HG03066 (cell line): ENCODE results near the gene FHL2.
"Not testable (repeated sequence)": the region's sequence is repeated elsewhere in the genome, so short reads cannot be mapped to it uniquely, and the experiment has no call there.

ENCODE experiments used
- ATAC-seq: cut with Tn5 transposase; IDR thresholded peaks from one replicate; pipeline ENCODE4 v1.9.1; 2021; ENCODE audit warnings: low read depth; ENCODE audit not compliant: unreplicated experiment

The FHL2 gene

DNA sequence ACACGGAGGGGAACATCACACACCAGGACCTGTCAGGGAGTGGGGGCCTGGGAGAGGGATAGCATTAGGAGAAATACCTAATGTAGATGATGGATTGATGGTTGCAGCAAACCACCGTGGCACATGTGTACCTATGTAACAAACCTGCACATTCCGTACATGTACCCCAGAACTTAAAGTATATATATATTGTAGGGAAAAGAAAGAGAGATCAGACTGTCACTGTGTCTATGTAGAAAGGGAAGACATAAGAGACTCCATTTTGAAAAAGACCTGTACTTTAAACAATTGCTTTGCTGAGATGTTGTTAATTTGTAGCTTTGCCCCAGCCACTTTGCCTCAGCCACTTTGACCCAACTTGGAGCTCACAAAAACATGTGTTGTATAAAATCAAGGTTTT is 26.0 kb upstream of the FHL2 start:
- not testable (repeated sequence) for ATAC-seq

DNA sequence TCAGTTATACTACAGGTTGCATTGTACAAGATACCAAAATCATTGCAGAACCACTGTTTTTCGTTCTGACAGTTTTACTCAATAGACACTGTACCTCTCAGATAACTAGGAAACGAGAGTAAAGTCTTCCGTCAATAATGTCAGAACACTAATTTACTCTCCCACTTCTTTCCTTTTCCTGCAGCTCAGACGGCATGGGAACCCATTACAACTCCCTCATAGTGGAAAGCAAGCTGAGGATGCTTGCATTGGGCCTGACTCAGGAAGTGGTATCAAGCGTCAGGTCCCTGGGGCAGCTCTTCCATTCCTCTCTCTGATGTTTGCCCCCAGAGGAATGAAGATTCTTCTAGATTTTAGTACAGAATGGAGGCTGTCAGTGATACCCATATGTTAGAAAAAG is 23.9 kb upstream of the FHL2 start:
- ATAC-seq: no peak

DNA sequence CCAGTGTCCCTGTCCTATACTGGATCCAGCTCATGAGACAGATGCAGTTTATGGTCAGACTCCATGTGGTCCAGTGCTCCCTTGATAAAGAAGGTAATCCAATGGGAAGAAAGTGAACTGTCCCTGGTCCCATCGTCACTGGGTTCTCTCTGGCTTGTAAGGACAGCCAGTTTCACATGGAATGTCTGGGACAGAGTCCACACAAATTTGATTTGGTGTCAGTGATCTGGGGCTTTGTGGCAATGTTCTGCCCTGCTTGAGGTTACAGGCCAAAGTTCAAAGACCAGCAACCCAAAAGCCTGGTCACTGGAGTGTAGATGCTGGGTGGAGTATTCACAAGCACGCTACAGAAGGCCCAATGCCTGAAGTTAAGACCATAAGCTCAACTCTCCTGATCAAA is 22.2 kb upstream of the FHL2 start:
- ATAC-seq: no peak

DNA sequence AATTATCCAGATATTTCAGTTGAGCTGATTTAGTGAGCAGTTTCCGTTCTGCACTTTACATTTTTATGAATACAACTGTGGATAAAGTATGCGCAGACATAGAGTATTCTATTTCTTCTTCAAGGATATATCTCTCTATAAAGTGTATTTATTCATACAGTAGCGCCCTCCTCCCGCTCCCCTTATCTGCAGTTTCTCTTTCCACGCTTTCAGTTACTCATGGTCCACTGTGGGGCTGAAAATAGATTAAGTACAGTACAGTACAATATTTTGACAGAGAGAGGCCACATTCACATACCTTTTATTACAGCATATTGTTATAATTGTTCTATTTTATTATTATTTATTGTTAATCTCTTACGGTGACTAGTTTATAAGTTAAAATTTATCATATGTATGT is 19.7 kb upstream of the FHL2 start:
- ATAC-seq: no peak

DNA sequence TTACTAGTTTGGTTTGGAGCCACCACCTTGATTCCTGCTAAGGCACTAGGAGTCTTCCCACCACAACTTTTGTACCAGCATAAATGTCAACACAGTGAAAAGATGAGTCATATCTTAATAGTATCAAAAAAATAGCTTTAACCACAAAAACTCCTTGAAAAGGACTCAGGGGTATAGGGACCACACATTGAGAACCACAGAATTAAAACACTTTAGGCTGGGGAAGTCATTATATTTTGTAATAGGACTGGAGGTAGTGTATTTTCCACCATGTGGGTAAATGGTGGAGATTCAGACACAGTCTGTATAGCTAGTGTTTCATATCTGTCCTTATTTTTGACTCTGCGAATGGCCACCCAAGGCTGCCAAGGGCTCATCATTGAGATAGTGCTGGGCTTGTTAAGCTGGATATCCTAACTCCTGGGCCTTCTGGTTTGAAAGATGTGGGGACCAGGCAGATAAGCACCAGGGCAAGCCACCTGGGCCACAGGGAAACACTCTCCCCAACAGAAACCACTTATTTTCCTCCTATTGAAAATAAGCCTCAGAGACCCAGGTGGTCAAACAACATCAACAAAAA is 19.1 kb upstream of the FHL2 start:
- no peak for ATAC-seq

DNA sequence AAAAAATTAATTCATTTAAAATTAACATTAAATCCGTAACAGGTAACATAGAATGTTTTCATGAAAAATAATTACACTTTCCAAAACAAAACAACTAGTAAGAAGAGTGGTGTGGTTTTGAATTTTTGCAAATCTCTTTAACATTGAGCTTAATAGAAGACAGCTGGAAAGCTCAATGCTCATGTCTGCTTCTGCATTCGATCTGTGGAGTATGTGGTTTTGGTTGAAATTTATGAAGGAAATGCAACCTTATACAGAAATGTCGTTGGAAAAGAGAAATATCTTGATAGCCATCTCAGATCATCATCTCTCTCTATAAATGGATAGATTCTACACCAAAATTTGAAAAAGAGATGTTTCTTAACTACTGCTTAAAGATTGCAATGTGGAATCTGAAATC is 17.3 kb upstream of the FHL2 start:
- no peak for ATAC-seq

DNA sequence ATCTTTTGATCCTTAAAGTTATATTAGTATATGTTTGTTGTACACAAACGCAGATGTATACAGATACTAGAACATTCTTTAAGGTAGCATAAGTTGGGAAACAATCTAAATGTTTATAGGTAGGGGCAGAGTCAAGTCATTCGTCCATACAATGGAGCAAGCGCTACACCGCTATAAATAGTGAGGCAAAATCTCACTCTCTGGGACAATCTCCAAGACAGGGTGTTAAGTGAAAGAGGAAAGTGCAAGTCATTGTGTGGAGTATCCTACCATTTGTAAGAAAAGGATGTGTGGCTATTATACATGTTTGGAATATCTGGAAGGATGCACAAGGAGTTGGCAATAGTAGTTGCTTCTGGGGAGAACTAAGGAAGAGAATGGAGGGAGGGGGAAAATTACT is 16.2 kb upstream of the FHL2 start:
- ATAC-seq: no peak

DNA sequence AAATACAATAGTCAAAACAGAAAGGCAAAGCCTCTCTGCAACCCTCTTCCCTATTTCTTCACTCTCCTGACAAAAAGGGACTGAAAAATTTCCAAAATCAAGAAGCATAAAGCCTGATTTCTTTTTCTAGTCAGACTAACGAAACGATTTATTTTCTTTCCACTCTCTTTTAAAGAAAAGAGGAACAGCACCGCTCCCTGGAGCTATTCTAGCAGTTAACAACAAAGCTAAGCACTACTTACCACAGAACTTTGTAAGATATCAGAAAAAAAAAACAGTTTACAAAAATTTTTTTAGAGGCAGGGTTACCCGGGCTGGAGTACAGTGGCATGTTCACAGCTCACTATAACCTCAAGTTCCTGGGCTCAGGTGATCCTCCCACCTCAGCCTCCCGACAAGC is 14.4 kb upstream of the FHL2 start:
- ATAC-seq: no peak

DNA sequence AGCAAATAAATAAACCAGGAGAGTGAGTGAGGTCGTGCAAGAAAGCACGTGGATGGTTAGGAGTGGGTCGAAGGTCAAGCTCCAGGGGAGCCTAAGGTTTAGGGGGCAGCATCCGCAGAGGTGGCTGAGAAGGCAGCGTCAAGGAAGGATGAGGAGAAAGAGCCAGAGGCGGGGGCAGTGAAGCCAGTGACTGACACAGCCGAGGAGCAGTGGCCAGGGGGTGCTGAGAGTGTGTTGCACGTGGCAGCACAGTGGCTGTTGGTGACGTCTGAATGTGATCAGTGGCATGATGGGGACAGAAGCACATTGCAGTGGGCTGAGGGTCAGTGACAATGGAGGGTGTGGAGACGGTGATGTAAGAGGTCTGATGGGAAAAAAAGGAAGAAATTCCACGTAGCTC is 13.7 kb upstream of the FHL2 start:
- ATAC-seq: no peak

DNA sequence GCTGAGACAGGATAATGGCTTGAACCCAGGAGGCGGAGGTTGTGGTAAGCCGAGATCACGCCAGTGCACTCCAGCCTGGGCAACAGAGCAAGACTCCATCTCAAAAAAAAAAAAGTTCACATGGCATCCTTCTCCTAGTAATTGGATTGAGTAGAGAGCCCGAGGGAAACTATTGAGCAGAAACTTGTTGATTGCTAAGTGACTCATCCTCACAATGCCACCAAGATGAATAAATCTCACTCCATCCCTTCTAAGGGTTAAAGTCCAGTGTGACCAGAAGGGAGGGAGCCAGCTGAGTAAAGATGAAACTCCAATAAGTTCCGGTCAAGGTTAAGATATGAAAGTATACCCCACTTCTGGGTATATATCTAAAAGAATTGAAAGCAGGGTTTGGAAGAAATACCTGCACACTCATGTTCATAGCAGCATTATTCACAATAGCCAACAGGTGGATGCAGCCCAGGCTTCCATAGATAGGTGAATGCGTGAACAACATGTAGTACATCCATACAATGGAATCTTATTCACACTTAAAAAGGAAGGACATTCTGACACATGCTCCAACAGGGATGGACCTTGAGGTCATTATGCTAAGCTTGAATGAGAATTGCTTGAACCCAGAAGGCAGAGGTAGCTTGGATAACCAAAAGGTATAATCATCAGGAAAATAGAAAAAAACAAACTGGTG is 13.0 kb upstream of the FHL2 start:
- no peak for ATAC-seq

DNA sequence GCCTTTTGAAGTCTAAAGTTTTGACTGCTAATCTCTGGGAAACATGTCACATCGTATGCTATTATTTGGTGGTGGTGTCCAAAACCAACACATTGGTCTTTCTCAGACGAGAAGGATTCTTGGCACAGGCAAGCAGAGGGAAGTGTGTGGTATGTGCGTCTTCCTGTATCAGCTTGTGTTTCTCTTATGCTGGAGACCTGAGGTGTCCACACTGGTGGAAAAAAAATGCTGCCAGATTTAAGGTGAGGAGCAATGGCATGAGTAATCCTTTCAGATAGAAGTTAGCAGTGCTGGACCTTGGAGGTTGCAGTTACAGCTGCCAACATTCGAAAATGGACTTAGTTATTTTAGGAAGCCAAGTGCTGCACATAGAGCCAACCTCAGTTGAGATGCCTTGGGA is 11.7 kb upstream of the FHL2 start:
- no peak for ATAC-seq

DNA sequence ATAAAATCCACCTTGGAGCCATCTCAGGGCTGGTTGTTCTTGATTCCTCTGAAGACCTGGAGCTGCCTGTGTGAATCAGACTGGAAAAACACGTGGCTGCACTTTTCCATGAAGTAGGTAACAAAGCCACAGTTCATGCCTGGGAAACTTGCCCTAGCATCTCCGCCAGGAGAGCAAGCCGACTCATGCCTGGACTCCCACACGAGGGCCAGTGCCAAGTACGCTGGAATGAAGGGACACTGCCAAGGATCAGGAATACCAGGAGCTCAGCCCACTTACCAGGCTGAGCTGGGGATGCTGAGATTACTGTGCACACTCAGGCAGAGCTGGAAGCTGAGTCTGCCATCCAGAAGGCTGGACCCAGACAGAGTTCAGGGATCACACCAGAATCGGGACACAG is 10.9 kb upstream of the FHL2 start:
- no peak for ATAC-seq

DNA sequence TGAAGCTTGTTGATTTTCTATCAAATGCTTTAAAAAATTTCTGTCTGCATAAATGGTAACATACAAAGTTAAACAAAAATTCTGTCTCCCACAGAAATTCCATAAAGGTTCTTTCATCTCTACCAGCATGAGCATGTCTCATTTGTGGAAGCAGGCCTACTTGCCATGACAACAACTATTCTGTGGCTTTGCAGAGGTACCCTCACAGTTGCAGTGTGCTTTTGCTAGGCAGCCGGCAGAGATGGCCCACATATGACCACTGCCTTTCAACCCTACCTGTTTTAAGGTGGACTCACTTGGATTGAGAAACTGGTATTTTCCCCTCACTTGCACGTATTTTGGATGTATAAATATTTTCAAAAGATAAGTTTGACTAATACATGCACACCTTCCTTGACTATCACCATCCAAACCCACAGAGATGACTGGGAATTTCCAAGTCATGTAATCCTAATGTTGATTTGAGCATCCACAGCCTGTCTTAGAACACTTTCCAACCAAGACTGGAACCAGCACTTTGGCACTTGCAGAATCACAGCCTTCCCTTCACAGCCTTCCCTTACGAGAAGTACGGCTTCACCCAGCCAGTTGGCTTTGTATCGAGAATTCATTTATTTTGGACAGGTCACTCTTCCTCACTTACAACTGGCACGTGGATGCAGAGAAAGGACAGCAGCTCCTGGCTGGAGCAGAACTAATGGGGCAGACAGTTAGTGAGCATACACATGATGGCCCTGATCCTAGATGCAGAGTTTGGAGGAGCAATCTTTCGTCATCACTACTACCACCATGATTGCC is 9.3 kb upstream of the FHL2 start:
- ATAC-seq: no peak

DNA sequence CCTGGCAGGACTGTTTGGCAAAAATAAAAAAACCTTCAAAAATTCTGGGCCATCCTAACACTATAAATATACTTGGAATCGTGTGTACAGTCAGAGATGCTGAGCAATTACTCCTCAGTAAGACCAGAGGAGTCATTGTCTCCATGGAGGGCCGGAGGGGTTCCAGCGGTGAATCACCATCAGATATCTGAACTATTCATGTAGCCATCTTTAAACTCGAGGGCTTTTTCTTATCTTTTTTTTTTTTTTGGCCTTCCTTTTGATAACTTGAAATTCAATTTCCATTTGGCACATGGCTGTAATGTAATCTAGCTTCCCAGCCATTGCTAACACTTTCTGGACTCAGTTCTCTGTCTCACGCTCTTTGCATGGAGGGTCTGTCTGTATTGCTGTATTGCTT is 7.4 kb upstream of the FHL2 start:
- no peak for ATAC-seq

DNA sequence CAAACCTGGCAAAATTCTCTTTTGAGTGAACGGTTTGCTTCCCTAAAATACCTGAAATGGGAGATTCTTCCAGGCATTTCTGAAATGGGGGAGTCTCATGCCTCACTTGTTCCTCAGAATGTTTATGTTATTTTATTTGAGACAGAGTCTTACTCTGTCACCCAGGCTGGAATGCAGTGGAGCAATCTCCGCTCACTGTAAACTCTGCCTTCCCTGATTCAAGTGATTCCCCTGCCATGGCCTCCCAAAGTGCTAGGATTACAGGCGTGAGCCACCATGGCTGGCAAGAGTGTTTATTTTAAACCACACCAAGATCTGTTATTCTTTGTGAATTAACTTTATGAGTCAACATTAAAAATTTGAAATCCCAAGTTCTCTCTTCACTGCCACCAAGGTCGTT is 6.4 kb upstream of the FHL2 start:
- no peak for ATAC-seq

DNA sequence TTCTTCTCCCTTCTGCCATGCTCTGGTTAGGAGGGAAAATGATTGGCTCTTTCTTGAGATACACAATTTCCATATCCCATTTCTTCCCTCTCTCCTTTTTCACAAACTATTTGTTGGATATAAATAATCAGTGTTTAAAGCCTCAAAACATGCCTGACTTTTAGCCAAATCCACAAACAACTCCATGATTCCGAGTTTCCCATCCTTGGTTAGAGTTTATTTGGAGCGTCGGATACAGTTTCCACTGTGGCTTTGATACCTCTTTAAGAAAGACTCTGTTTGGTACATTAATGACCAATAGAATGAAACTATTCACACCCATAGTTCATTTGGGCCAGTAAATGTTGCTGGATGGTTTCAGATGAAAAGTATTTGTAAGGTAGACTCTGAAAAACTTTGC is 5.9 kb upstream of the FHL2 start:
- no peak for ATAC-seq

DNA sequence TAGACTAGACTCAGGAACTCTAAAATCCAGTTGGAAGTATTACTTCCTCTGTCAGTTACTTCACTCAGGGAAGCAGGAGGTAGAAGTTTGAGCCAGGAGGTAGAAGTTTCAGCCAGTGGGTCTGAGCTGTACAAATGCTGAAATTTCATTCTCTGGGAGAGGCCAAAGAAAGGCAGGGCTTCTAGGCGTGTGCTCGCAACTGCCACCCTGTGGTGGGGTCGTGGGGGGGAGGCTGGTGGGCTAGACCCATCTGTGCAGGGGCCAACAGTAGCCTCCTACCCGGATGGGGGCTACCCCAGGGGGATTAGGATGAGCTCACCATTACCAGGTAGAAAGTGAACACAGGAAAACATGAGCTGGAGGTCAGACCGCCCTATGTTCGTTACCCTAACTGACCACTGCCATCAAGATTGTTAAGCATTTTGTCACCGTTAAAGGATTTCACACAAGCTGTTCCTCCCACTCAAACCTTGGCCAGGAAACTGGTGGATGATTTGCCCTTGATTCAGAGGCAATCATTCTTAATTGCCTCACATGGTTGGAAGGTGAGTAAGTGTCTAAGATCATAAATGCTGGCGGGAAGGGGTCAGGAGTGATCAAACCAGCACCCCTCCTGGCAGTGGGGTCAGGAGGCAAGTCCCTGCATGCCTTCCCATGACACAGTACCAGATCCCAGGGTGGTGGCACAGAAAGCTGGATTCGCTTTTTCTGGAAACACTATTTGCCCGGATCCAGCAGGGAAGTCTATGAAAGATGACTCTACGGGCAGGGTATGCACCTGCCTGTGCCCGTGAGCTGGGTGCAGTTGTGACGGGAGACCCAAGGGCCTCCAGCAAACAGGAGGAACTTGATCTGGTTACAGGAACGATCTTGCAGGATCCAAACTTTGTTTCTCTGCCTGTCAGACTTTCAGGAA is 5.2 kb upstream of the FHL2 start:
- ATAC-seq: no peak

DNA sequence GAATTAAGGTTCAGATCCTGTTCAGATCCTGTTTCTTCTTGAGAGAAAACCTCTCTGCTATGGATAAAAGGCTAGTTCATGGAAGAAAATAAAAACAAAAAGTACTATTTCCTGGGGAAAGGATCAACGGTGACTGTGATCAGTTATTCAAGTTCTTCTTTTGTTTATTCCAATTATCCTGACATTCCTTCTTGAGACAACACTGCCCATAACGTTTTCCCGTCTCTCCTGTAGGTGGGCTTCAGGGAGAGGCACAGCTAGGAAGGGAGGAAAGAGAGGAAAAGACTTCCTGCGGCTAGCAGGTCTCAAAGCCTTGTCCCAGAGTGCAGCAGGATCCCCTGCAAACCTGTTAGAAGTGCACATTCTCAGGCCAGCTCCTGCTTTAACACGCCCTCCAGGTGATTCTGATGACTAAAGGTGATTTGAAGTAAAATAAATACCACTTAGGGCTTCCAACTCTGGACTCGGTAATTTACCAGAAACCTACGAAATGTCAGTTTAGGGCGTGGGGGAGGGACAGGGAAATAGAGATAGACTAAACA is 4.5 kb upstream of the FHL2 start:
- ATAC-seq: no peak

DNA sequence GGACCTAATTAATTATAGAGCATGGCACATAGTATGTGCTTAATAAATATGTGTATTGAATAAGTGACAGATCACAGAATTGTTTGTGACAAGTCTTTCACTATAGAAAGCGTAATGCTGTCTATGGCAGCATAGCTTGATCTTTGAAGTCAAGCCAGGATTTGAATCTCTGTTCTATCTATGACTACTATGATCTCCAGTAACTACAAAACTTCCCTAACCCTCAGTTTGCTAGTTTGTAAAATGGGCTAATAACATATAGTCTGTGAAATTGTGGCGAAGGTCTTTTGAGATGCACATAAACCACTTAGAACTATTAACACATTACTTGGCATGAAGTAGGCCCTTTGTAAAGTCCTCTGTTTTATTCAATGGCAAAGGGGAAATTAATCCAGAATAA is 4.0 kb upstream of the FHL2 start:
- no peak for ATAC-seq

DNA sequence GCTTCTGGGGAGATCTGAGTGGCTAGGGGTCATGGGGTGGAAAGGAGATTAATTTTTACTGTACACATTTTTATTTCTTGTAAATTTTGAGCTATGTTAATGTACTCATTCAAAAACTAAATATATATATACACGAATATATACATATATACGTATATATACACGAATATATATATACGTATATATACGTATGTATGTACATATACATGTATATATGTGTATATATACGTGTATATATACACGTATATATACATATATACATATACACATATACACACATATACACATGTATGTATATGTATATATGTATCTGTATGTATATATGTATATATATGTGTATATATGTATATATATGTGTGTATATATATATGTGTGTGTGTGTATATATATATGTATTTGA is 3.0 kb upstream of the FHL2 start:
- ATAC-seq: no peak

DNA sequence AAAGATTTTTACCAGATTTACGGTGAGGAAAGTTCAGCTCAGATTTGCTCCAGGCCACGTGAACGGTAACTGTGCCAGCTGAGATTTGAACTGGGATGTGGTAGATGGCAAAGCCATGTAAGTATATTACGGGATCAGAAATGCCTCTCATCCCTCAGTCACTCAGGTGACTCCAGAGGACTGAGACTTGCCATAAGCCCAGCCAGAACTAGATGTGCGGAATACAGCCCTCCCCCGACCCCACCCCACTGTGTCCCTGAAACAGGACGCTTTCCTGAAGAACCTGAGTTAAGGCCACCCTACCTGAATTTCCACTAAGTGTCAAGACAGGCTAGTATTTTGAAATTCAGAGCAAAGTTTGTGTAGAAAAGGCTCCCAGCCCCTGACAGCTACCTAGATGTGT is 1.3 kb upstream of the FHL2 start:
- no peak for ATAC-seq
